Right renal cortex interstitium (tissue), 3 donors: ENCODE data around the gene HNRNPDL. TPM values are rescaled to one million over a fixed set of nuclear protein-coding genes. Genes with fewer than 3 reads are reported as not detected.
"Not testable (repeated sequence)": the region's sequence is repeated elsewhere in the genome, so short reads cannot be mapped to it uniquely, and the experiment has no call there.

Experiments
- DNase-seq, 3 donors: peaks; one replicate each; pipeline ENCODE4 v3.0.0-alpha.2; 2013; ENCODE audit warnings: low read depth in 3 of 3, low spot score in 2 of 3
- polyA plus RNA-seq, 3 donors: library from polyadenylated mRNA; unstranded; fragments of 120-200 nt; gene quantifications; one replicate each; pipeline ENCODE4 v1.2.1, GENCODE V29; 2013; ENCODE audit not compliant: insufficient read length in 3 of 3

The HNRNPDL gene
- polyA plus RNA-seq, 3 donors = 520 to 660 (median 622) TPM

- no peak for DNase-seq
These were observed 35.4 kb downstream of the HNRNPDL start for GRCh38 chr4:82394896-82395295.

GRCh38 chr4:82390061-82390460 is 40.2 kb downstream of the HNRNPDL start:
- DNase-seq = not testable (repeated sequence)

- no peak for DNase-seq
These were observed 41.9 kb downstream of the HNRNPDL start for GRCh38 chr4:82388405-82388804.

GRCh38 chr4:82386312-82386711 is 44.0 kb downstream of the HNRNPDL start:
- DNase-seq = not testable (repeated sequence)

- DNase-seq = no peak
These were observed 47.5 kb downstream of the HNRNPDL start for GRCh38 chr4:82382751-82383150.

GRCh38 chr4:82381661-82382296 is 48.5 kb downstream of the HNRNPDL start:
- DNase-seq = no peak

GRCh38 chr4:82381235-82381634 is 49.0 kb downstream of the HNRNPDL start:
- no peak for DNase-seq

- no peak for DNase-seq
These were observed 49.4 kb downstream of the HNRNPDL start for GRCh38 chr4:82380831-82381230.

GRCh38 chr4:82380344-82380743 is 49.9 kb downstream of the HNRNPDL start:
- no peak for DNase-seq

- no peak for DNase-seq
These were observed 54.2 kb downstream of the HNRNPDL start for GRCh38 chr4:82376109-82376508.

- DNase-seq = peak; percentile 96 to 98 (median 98)
These were observed 56.2 kb downstream of the HNRNPDL start, which contains the start of gene HNRNPD for GRCh38 chr4:82373816-82374625. TSS of gene HNRNPD (minus strand) at chr4:82373991. CDS start at chr4:82373678, 313 bp downstream.

- DNase-seq = peak in 1 of 3 donors; percentile 16
These were observed 56.8 kb downstream of the HNRNPDL start for GRCh38 chr4:82373486-82373815.

Other genes starting within 250 kb of the HNRNPDL start
- gene HNRNPD, start 56.5 kb downstream of the HNRNPDL start, polyA plus RNA-seq = 100 to 1,000 TPM; 563 to 616 (median 590) TPM
- gene ENOPH1, start 128 bp upstream of the HNRNPDL start, polyA plus RNA-seq = 10 to 100 TPM; 76.6 to 80.7 (median 77.1) TPM
- 10 to 100 TPM; 26.4 to 30.2 (median 27.5) TPM for gene TMEM150C, start 131.5 kb upstream of the HNRNPDL start, polyA plus RNA-seq